Activated T-cell treated with anti-CD3 and anti-CD28 coated beads for 48 hours (primary cell): ENCODE data around the gene SLC6A7.

Source experiments
- DNase-seq: peaks from one replicate; pipeline ENCODE4 v3.0.0-alpha.2; 2020; ENCODE audit warnings: low read depth

The SLC6A7 gene

GRCh38 chr5:150189728-150190502 is at the start of gene SLC6A7:
TSS of gene SLC6A7 (plus strand) at chr5:150190062. CDS start at chr5:150190328, 266 bp downstream.
- no peak for DNase-seq

DNA sequence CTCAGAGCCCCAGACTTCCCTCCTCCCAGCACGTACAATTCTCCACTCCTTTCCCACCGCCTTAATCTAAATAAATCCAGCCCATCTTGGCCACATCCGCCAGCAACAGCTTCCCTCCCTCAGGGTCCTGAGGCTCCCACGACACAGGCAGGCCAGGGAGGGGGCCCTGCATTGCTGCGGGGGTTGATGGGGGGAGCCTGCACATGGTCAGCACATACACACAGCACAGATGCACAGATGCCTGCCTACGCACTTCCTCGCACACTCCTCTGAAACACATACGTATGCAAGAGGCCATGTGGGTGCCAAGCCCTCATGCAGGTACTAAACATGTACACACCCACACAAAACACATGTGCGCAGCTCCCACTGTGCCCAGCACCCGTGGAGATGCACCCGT is 49.0 kb upstream of the SLC6A7 start:
- DNase-seq, result no peak

DNA sequence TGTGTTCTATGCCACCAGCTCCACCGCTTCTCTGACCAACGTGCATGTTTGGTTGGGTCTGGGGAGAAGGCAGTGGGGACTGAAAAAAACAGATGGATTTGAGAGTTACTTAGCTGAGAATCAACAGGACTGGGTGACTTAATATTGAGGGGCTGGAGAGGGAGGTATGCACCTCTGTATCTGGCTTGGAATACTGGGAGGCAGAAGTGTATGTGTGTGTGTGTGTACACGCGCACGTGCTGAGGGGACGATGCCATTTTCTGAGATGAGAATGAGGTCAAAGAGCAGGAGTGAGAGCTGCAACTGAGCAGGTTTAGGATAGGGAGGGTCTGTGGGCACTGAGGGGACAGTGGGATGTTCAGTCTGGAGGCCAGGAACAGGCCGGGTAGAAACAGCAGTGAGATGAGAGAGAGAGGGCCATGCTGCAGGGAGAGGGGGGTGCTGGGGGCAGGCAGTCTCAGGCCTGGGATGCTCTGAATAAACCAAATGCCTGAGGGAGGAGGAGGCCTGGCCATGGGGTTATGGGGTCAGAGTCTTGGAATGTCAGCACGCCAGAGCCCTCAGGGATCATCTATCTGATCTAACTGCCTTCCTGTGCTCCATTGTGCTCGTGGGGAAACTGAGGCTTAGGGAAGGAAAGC is 48.2 kb upstream of the SLC6A7 start:
- no peak for DNase-seq

DNA sequence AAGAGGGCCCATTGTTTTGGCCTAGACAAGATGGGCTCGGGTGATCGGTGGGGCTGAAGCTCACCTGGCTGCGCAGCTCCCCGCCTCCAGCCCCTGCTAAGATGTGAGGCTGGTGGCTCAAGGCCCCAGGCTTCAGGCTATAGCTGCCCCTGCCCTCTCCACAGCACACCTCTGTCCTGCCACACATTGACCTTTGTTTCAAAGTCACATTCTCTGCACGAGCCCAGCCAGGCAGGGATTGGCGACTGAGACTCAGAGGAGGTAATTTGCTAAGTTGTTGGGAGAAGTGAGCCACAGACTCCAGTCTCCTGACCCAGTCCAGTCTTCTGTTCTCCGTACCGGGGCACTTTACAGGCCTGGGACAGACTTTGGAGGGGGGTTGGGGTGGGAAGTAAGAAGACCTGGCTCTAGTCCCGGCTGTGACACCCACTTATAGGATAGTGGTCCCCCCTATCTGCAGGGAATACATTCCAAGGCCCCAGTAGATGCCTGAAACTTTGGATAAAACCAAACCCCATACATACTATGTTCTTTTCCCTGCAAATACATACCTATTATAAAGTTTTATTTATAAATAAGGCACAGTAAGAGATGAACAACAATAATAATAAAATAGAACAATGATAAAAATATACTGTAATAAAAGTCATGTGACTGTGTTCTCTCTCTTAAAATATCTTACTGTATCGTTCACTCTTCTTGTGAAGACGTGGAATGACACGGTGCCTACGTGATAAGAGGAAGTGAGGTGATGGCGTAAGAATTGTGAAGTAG is 47.5 kb upstream of the SLC6A7 start:
- no peak for DNase-seq

DNA sequence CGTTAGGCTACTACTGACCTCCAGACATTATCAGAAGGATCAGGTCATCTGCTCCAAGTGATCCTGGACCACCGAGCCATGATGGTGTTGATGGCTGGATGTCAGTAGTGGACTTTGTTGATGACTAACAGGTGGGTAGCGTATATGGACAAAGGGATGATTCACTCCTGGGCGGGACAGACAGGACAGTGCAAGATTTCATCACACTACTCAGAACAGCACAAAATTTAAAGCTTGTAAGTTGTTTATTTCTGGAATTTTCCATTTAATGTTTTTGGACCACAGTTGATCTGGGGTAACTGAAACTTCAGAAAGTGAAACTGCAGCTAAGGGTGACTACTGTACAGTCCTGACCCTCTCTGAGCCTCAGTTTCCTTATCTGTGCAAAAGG is 46.9 kb upstream of the SLC6A7 start:
- DNase-seq, result no peak

DNA sequence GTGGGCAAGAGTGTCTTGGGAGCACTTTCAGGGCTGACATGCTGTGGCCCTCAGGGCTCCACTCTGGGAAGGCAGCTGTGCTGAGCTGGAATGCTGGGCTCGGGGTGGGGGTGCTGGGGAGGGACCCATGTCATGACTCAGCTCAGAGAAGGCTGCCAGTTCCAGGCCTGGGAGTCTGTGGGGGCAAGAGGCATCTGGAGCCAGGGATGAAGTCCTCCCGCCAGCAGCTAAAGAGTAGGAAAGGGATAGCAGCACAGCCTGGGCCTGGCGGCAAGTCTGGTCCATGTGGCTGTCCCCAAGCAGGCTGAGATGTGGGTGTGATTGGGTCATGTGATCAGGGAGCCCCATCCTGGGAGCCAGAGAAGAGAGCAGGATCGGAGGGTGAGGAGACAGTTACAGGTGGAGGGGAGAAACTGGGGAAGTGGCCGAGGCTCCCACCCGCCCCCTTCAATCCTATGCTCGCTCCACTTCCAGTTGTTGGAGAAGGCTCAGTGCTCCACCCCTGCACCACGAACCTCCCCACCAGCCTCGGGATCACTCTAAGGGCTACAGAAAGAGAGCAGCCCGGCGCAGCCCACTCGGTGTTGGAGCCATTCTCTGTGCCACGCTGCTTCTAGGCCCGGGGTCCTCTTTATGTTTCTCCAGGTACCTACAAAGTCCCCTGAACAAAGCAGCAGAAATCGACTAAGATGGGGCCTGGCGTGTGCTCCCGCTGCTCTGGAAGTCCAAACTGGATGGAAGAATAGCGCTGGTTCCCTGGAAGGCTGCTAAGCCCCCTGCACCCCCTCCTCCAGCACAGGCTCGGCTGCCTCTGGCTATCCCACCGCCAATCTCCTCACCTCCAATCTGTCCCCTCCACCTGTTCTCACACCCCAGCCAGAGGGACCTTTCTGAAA is 46.3 kb upstream of the SLC6A7 start:
- no peak for DNase-seq

DNA sequence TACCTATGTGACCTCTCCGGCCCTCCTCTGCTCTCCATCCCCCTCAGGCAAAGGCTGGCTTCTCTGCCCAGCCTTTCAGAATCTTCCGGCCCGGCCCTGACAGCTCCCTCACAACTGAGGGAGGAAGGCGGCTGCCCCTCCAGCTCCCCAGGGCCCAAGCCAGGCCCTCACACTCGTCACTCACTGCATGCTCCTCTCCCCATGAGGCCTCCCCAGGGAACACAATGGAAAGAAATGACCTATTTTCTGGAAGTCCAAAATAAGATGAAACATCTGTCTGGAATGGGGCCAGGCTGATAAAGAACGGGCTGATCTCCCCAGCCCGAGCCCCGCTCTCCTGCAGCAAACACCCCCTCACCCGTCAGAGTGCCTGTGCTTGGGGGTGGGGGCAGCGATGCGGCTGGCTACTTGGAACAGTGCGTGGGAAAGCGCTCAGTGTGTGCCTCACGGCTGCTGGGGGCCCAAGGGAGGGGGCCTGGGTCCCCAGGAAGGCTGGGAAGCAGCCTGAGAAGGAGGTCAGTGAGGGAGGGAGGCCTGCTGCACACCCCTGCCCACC is 45.5 kb upstream of the SLC6A7 start:
- DNase-seq, result no peak

DNA sequence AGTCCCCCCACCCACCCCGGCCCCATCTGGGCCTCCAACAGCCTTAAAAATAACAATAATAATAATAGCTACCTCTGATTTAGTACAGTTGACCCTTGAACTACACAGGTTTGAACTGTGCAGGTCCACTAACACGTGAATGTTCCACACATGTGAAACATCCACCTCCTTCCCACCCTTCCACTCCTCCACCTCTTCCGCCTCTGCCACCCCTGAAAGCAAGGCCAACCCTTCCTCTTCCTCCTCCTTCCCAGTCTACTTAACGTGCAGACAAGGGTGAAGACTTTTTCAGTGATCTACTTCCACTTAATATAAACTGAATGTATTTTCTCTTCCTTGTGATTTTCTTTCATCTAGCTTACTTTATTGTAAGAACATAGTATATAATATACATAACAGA is 45.0 kb upstream of the SLC6A7 start:
- DNase-seq, result no peak

- no peak for DNase-seq
These were observed 43.6 kb upstream of the SLC6A7 start for GRCh38 chr5:150146235-150146634.

DNA sequence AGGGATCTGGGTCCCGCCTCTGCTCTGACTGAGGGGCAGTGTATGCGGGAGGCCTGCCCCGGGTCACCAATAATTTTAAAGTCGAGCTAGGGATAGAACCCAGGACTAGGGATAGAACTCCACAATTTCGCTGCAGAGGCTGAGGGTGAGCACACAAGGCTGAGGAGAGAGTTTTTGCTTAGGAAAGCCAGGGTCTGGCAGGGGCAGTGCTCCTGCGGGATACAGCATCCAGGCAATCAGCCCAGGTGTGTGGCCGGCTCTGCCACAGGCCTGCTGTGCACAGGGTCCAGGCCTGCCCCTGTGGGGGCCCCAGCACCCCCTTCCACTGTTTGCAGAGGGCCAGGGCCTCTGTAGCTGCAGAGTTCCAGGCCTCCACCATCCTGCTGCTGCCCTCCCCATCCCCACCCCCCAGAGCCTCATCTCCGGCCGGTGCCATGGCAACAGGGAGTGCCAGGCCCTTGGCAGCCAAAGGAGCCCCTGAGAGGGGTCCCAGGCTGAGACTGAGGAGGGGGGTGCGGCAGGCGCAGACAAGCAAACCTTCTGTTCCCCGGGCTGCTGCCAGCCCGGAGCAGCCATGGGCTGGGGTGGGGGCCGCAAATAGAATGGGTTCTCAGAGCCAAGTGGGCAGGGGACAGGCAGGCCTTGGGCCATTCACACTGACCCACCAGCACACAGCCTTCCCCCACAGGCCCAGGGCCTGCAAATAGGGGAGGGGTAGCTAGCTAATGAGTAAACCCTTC is 42.8 kb upstream of the SLC6A7 start:
- DNase-seq, result no peak

DNA sequence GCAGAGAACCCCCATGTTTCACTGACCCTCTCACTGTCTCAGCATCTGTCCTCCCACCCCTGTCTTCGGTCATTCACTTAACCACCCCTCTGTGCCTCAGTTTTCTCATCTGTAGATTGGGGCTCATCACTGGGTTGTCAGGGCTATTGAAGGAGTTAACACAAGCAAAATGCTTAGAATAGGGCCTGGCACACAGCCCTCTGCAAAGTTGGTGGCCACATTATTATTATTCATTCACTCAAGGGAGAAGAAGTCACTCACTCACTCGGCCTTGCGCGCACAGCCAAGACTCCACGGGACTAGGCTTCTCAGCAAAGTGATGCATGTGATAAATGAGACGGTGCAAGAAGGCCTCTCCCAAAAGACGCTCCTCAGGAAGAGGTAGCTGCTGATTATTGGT is 42.2 kb upstream of the SLC6A7 start:
- DNase-seq, result no peak

DNA sequence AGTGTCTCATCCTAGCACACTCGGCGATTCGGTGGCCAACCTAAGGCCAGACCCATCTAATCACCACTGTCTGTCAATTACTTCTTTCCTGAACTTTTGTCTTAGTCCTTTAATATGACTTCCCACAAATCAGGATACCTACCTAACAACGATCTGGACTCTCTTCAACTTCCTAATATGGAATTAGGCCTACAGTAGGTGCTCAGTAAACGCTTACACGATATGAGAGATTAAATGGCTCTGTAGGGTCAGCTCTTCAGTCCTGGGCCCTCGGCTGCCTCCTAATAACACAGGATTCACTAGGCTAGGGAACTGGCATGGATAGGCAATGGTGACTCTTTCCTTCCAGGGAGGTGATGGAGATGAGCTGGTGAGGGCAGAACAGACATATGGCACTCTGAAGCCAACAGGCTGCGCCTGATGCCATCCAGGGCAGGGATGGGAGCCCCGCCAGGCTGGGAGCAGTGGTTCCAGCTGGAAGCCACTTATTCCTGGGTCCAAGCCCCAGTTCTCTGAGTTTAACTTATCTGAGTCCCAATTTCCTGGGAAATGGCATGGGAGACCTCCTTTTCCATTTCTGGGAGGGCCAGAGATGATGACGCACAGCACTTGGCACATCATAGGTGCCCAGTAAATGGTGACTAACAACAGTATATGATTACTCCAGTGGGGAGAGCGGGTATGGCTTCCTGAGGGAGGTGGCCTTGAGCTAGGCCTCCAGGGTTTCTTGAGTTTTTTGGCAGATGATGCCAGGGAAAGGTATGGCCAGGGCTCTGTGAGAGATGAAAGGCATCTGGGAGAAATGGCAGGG is 41.5 kb upstream of the SLC6A7 start:
- DNase-seq, result no peak

DNA sequence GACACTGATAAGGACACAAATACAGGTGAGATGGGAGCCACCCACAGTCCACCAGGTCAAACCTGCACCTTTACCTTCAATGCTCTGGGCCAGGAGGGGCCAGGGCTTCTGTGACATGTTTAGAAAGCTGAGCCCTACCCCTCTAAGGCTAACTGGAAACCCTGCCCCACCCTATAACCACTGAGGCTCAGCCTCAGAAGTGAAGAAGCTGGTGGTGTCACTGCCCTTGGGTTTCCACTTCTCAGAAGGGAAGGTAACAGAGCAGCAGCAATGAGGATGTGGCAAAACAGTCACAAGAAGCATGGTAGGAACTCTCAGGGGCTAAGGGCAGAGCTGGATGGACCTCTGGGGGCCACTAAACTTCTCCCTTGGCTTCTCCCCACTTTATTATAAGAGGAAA is 40.2 kb upstream of the SLC6A7 start:
- no peak for DNase-seq

GRCh38 chr5:150152636-150153462 is 37.0 kb upstream of the SLC6A7 start:
- no peak for DNase-seq

GRCh38 chr5:150153483-150153882 is 36.4 kb upstream of the SLC6A7 start:
- no peak for DNase-seq

DNA sequence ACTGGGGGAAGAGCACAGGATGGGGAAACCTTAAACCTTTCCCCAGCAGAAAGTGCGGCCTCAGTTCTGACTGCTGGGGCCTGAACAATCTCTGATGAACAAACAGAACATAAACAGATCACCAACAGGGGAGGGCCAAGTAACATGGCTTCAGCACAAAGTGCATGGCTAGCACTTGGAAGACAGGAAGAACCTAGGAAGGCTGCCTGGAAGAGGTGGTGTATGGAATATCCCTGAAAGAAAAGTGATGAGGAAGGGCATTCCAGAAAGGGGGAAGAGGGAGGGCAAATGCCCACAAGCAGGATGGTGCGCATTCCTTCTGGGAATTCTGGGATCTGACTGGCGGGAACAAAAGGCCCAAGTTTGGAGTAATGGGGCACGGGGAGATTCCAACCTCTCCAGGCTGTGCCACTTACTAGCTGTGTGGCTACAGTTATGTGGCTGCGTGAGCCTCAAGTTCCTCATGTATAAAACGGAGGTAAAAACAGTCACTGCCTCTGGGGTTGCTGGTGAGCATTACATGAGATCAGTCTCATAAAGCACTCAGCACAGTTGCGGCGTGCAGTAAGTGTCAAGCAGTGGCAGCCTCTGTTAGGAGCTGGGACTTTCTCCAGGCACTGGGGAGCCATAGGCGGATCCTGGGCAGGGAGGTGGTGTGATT is 35.8 kb upstream of the SLC6A7 start:
- no peak for DNase-seq

DNA sequence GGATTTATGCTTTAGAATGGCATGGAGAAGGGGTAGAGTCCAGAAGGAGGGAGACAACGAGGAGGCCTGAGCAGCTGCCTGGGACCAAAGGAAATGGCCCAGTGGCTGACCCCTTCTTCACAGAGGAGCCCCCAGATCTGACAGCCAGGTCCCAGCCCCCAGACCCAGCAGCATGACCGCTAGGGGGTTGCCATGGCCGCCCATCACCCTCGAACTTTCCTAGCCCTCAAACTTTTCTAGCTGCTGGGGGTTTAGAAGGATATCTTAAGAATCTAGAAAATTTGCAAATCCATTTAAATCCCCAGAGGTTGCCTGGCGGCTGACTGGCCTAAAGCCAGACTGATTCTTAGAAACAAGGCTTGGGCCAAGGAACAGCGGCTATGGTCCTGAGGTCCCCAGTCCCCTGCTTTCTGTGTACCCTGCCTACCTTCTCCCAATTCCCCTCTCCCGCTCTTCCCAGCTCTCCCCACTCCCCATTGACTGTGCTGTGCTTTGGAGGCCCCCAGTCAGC is 35.2 kb upstream of the SLC6A7 start:
- DNase-seq, result no peak

DNA sequence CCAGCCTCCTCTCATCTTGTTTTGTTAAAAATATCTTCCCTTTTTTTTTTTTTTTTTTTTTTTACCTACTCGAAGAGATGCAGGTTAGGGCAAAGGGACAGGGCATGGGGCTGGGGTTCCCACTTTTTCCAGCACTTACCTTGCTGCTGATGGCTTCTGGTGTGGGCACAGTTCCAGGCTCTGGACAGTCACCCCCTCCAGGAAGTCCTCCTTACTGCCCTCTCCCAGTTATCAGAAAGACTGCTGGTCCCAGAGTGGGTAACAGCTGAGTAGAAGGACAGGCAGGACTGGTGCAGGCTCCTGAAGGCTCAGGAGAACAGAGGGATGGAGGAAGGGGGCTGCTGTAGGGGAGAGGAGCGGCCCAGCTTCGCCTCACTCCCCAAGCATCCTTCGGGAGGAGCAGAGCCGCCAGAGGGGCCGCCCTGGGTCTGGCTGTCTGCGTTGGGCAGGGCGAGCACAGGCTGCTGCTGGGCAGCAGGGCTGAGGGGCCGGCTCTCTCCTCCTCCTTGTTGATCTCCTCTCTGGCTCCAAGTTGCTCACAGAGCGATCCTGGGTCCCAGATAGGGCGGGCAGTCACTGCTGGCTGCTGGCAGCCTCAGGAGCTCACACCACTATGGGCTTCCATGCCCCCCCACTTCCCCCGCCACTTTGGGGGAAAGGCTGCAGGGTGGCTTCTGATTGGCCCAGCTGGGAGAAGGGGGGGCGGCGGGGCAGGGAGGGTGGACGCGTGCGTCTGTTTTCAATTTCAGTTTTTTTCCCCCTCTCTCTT is 34.4 kb upstream of the SLC6A7 start, which contains the start of gene PDGFRB:
PDGFRB (minus strand) TSS at position 588 of the 769 bp plus-strand sequence. CDS start 18,798 bp downstream, outside the sequence.
- DNase-seq, result peak; percentile 15
